BJ (cell line): Measurements from ENCODE around the gene DDX39B. TPM values are rescaled to one million over a fixed set of nuclear protein-coding genes. Genes with fewer than 3 reads are reported as not detected.

Experiments used
- CTCF ChIA-PET: fragments of 350-600 bp; formaldehyde crosslinking; extraction: SDS; loops from one replicate; lab custom pipeline; 2021; ENCODE audit warnings: antibody characterized with exemption, inconsistent platforms; lab: Yijun Ruan, JAX
- POLR2A ChIA-PET: fragments of 300-600 bp; sonication (Branson Sonifier 250); formaldehyde crosslinking; extraction: SDS; loops from one replicate; lab custom pipeline; 2021; ENCODE audit warnings: antibody characterized with exemption; lab: Charles Lee
- DNase-seq: peaks from one replicate; pipeline ENCODE4 v3.0.0-alpha.2; 2011; ENCODE audit warnings: low read depth
- H3K27me3 ChIP-seq: 2 replicates; pipeline ENCODE4 v1.6.0; 2011; ENCODE audit warnings: low read length; ENCODE audit not compliant: control insufficient read depth, insufficient read depth
- H3K36me3 ChIP-seq: 2 replicates; pipeline ENCODE4 v1.5.1; 2011; ENCODE audit warnings: low read length; ENCODE audit not compliant: control insufficient read depth, insufficient read depth
- H3K4me3 ChIP-seq: 2 replicates; pipeline ENCODE4 v1.5.1; 2011; ENCODE audit warnings: low read depth, mild to moderate bottlenecking, control low read depth, low read length
- polyA plus RNA-seq: library from polyadenylated mRNA; depleted of rRNA; stranded (reverse); fragments of >200 nt; gene quantifications from 2 replicates; pipeline ENCODE4 v1.2.3, GENCODE V29; 2011
- TF ChIP-seq, protein P1 (sequence below): IDR thresholded peaks from 2 replicates; pipeline ENCODE4 v1.5.1; 2011; ENCODE audit warnings: low read depth, mild to moderate bottlenecking, control low read depth, inconsistent platforms, low read length, moderate library complexity; ENCODE audit not compliant: insufficient read depth

Gene DDX39B
- polyA plus RNA-seq, 1 experiment = 584 TPM

DNA sequence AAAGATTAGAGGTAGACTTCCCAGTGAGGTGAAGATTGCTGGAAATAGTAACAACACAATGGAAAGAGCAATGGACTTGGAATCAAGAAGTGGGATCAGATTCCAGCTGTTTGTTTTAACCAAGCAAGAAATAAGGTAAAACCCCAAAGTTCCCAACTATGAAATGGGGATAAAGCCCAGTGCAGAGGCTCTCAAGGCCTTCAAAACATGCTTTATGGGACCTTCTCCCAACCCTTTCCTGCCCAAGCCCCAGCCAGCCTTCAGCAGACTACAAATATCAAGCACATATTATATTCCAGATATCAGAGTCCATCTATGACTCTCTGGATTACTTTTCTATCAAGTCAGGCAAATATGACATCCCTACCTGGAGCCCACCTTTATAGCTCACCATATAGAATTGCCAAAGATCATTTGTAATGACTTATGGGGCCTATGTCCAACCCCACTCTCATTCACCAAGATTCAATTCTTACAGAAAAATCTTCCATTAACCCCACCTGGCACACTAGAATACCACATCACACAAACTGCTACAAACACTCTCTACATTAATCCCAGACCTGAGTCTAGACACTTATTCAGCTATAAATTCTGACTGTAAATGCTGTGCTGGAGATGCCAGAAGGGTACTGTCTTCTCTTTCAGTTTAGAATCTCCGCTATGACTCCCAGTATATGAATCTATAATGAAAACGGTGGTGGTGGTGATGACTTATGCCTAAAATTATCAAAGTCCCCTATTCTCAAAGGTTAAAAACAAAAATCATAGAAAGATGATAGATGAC lies 6.1 kb downstream of the DDX39B start:
- DNase-seq = no peak
- Histone ChIP-seq H3K27me3 (no peaks in the 10 kb centered on the region), H3K4me3 (no peak overlapping the region), H3K36me3 (peaks cover 47% of the 10 kb centered on the region)
- POLR2A ChIA-PET = no interaction called here
- CTCF ChIA-PET = interaction anchor here (1.0 kb wide), 1 partner anchor 10 kb away, joined by 4 read pairs; the partner anchor contains the start of gene ATP6V1G2
- TF ChIP-seq, protein P1, sequence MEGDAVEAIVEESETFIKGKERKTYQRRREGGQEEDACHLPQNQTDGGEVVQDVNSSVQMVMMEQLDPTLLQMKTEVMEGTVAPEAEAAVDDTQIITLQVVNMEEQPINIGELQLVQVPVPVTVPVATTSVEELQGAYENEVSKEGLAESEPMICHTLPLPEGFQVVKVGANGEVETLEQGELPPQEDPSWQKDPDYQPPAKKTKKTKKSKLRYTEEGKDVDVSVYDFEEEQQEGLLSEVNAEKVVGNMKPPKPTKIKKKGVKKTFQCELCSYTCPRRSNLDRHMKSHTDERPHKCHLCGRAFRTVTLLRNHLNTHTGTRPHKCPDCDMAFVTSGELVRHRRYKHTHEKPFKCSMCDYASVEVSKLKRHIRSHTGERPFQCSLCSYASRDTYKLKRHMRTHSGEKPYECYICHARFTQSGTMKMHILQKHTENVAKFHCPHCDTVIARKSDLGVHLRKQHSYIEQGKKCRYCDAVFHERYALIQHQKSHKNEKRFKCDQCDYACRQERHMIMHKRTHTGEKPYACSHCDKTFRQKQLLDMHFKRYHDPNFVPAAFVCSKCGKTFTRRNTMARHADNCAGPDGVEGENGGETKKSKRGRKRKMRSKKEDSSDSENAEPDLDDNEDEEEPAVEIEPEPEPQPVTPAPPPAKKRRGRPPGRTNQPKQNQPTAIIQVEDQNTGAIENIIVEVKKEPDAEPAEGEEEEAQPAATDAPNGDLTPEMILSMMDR = no peak

DNA sequence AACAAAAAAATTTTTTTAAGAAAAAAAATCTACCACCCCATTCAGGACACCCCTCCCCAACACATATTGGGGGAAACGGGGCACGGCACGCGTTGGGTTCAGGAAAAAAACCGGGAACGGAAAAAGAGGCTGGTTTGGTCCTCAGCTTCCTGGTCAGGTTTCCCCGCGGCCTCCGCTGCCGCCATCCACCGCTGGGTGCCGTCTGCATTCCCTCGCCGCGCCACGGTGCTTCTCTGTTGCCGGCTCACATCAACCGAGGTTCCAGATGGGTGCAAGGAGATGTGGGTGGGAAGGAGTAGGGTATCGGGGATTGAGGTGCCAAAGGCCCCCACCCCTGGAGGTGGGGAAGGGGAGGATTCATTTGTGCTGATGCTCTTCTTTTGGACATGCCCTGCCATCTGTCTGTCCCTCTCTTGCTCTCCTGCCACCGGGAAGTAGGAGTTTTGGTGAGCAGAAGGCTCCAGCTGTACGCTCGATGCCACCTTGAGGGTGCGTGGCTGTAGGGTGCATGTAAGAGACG lies 7.2 kb downstream of the DDX39B start:
- Histone ChIP-seq H3K36me3 (peaks cover 49% of the 10 kb centered on the region), H3K27me3 (no peaks in the 10 kb centered on the region), H3K4me3 (no peak overlapping the region)
- DNase-seq = no peak
- TF ChIP-seq, protein P1 = no peak
- CTCF ChIA-PET = interaction anchor here (1.0 to 1.2 kb wide), 2 partner anchors 13 to 64 kb away, joined by 3 read pairs; partner anchors contain the start of gene NFKBIL1
- POLR2A ChIA-PET = no interaction called here

- no peak overlapping the region for H3K4me3 ChIP-seq
- POLR2A ChIA-PET = no interaction called here
- H3K36me3 ChIP-seq = peaks cover 49% of the 10 kb centered on the region
- no peaks in the 10 kb centered on the region for H3K27me3 ChIP-seq
- CTCF ChIA-PET = interaction anchor here (0.6 to 1.2 kb wide), 3 partner anchors 14 to 65 kb away, joined by 3 to 5 read pairs (median 3); partner anchors contain the start of gene NFKBIL1
- TF ChIP-seq, protein P1 = no peak
- DNase-seq = no peak
Observed at GRCh38 chr6:31534011-31534410, 7.8 kb downstream of the DDX39B start.

DNA sequence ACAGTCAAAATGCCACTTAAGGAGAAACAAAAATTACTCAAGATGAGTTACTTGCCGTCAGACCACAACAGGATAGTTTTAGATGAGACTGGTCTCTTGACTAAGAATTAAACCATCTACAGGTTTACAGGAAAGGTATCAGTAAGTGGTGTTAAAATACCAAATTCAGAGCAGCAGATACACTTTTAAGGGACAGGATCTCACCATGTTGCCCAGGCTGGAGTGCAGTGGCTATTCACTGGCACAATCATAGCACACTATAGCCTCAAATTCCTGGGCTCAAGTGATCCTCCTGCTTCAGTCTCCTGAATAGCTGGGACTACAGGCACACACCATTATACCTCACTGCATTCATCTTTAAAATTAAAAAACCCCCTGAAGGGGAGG lies 8.4 kb downstream of the DDX39B start:
- TF ChIP-seq, protein P1 = no peak
- no peak for DNase-seq
- peaks cover 44% of the 10 kb centered on the region for H3K36me3 ChIP-seq
- POLR2A ChIA-PET = no interaction called here
- no peak overlapping the region for H3K4me3 ChIP-seq
- CTCF ChIA-PET = interaction anchor here (0.6 to 1.2 kb wide), 2 partner anchors 64 to 66 kb away, joined by 3 to 5 read pairs; no protein-coding TSS in a partner anchor
- H3K27me3 ChIP-seq = no peaks in the 10 kb centered on the region

DNA sequence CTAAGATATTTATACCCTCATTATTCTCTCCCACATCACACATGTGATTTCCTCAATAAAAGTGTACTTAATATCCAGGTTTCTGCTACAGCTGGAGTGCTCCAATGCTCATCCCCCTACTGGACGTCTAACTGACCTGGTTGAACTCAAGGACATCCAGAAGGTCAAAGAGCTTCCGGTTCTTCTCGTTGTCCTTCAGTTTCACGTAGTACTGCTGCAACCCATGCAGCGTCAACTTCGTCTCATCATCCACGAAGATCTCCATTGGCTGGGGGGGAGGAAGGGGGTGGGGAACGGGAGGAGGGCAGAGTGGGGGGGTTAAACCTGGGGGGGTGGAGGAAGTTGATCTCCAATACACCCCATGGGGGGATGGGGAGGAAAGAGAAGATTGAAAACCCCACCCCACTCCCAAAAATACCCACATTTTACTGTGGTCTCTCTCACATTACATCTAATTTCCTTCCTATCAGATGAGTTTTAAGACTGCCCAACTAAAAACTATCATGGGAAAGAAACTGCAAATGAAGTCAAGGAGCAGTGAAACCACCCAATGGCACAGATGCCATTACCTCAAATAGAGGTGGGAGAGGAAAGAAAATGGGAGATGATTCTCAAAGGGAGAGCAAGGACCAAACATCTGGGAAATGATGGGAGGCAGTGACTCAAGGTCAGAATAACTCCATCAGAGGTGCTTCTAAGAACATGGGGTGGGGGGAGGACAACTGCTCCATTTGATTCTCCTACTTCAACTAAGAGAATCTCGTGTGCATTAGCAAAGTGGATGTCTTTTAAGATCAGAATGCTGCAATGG lies 9.0 kb downstream of the DDX39B start:
- Histone ChIP-seq H3K36me3 (peaks cover 39% of the 10 kb centered on the region), H3K27me3 (no peaks in the 10 kb centered on the region), H3K4me3 (no peak overlapping the region)
- DNase-seq = no peak
- TF ChIP-seq, protein P1 = no peak
- POLR2A ChIA-PET = no interaction called here
- CTCF ChIA-PET = interaction anchor here (1.1 kb wide), 1 partner anchor 10 kb away, joined by 3 read pairs; no protein-coding TSS in a partner anchor
